Hippocampal formation (tissue), 2 donors: Measurements from ENCODE around the gene CD40.
"Not testable (repeated sequence)": the region's sequence is repeated elsewhere in the genome, so short reads cannot be mapped to it uniquely, and the experiment has no call there.

ENCODE experiments used
- DNase-seq, 2 donors: peaks; one replicate each; lab custom pipeline; 2025; lab: John Stamatoyannopoulos, UW

CD40 gene

DNA sequence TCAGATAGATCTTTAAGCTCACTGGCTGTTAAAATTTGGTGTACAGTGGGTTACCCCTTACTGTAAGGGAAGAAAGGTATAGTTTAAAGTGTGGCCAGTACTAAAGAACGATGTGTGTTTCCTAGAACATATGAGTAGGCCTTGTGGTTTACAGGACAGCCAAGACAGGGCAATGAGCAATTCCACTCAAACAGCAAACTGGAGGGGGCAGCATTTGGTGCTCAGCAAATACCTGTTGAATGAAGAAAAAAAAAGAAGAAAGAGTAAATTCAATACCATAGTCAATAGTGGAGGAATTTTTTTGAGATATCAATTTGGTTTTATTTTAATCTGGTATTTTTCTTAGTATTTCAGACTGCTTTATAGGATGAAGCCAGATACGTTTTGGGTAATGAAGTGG is 24.6 kb upstream of the CD40 start:
- DNase-seq: no peak

DNA sequence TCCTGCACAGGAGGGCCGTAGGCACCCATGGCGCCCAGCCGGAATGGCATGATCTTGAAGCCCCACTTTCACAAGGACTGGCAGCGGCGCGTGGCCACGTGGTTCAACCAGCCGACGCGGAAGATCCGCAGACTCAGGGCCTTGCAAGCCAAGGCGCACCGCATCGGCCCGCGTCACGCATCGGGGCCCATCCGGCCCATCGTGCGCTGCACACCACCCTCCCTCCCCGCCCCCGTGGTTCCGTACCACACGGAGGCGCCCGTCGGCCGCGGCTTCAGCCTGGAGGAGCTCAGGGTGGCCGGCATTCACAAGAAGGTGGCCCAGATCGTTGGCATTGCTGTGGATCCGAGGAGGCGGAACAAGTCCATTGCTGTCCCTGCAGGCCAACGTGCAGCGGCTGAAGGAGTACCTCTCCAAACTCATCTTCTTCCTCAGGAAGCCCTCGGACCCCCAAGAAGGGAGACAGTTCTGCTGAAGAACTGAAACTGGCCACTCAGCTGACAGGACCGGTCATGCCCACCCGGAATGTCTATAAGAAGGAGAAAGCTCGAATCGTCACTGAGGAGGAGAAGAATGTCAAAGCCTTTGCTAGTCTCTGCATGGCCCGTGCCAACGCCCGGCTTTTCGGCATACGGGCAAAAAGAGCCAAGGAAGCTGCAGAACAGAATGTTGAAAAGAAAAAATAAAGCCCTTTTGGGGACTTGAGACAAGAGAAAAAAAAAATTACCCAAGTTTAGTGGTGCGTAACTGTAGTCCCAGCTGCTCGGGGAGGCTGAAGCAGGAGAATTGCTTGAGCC is 18.4 kb upstream of the CD40 start:
- DNase-seq: peak in 1 of 2 donors; percentile 11

DNA sequence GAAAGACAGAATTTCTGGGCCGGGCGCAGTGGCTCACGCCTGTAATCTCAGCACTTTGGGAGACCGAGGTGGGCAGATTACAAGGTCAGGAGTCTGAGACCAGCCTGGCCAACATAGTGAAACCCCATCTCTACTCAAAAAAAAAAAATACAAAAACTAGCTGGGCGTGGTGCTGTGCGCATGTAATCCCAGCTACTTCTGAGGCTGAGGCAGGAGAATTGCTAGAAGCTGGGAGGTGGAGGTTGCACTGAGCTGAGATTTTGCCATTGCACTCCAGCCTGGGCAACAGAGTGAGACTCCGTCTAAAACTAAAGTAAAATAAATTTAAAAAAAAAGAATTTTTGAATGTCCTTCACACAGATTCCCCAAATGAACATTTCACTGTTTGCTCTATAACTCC is 17.7 kb upstream of the CD40 start:
- not testable (repeated sequence) for DNase-seq

DNA sequence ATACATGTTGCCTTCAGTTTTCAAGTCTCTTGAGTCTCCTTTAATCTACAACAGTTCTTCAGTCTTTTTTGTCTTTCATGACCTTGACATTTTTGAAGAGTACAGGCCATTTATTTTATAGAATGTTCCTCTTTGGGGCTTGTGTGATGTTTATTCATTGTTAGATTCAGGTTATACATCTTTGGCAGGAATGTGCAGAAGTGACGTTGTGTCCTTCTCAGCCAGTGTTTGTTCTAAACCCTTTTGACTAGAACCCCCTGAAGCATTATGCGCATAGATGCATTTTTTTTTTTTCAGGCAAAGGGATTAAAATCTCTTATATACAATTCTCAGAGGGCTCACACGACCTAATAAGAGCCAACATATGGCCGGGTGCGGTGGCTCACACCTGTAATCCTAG is 17.1 kb upstream of the CD40 start:
- no peak for DNase-seq

DNA sequence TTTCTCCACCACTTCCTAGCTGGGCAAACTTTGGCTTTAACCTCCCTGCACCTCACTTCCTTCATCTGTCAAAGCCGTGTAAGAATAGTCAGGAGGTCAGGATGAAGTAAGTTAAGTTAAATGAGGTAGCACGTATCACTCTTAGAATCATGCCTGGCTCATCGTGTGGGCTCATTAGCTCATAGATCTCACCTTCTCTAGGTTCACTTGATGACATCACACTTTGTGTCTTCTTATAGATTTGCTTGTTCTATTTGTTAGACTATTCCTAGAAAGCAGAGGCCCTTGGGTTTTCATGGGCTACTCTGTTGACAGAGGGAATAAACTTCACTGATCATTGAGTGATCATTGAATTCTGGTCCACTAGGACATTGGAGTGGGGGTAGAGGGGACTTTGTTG is 16.2 kb upstream of the CD40 start:
- no peak for DNase-seq

DNA sequence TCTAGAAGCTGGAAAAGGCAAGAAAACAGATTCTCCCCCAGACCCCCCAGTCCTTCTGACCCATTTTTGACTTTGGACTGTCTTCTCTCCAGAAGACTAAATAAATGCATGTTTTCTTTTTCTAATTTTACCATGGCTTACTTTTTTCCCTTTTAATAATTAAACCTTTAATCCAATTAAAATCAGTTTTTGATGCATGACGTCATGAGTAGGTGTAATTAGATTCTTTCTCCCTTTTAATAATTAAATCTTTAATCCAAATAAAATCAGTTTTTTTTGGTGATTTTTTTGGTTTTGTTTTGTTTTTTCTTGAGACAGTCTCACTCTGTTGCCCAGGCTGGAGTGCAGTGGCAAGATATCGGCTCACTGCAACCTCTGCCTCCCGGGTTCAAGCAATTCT is 15.2 kb upstream of the CD40 start:
- DNase-seq: no peak

DNA sequence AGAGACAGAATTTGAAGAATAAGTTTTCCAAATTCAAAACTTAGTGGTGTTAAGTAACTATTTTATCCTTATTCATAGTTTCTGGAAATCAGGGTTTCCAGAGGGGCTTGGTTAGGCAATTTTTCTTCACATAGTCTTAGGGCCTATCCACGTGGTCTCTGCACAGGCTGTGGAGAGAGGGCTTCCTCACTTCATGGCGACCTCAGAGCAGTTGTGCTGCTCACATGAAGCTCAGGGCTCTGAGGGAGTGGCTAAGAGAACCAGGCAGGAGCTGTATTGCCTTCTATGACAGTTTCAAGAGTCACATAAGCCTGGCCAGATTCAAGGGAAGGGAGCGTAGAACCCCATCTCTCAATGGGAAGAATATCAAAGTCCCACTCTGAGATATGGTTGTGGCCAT is 13.9 kb upstream of the CD40 start:
- DNase-seq: no peak

DNA sequence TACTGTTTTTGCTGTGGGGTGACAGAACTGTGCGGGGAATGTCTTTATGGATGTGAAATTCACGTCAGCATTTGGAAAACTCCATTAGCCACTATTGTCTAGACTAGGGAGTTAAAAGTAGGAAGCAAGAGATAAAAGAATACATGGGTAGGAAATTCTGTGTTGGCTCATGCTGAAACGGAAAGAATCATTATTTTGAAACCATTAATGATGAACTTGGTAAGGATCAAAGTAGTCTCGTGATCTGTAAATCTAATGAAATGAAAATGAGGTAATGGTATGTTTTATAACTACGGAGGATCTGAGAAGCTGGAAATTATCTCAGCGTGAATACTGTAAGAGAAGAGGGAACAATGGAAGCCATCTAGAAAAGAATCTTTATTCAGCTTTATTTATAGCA is 11.1 kb upstream of the CD40 start:
- no peak for DNase-seq

DNA sequence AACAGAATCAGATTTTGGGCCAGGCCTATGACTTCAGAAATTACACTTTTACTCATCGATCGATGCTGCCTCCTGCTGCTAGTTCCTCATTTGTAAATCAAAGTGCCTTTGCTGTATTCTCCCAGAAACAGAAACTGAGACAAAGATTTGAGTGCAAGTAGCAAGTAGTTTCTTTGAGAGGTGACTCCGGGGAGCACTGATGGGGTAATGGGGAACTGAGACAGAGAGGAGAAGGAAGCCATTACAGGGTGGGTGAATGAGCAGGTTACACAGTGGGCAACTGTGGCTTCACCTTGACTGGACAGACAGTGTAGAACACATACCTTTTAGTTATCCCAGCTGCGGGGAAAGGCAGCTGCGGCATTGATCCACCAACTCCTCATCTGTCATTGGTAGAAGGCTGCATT is 9.7 kb upstream of the CD40 start:
- DNase-seq: no peak

DNA sequence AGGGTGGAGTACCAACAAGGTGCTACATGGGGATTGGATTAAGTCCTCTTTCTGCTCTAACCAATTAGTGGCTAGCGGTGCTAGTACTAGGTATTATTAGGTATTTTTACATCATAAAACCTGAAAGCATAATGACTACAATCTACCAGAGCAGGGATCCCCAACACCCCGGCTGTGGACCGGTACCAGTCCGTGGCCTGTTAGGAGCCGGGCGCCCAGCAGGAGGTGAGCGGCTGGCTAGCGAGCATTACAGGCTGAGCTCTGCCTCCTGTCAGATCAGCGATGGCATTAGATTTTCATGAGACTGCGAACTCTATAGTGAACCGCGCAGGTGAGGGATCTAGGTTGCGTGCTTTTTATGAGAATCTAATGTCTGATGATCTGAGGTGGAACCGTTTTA is 9.1 kb upstream of the CD40 start:
- no peak for DNase-seq

DNA sequence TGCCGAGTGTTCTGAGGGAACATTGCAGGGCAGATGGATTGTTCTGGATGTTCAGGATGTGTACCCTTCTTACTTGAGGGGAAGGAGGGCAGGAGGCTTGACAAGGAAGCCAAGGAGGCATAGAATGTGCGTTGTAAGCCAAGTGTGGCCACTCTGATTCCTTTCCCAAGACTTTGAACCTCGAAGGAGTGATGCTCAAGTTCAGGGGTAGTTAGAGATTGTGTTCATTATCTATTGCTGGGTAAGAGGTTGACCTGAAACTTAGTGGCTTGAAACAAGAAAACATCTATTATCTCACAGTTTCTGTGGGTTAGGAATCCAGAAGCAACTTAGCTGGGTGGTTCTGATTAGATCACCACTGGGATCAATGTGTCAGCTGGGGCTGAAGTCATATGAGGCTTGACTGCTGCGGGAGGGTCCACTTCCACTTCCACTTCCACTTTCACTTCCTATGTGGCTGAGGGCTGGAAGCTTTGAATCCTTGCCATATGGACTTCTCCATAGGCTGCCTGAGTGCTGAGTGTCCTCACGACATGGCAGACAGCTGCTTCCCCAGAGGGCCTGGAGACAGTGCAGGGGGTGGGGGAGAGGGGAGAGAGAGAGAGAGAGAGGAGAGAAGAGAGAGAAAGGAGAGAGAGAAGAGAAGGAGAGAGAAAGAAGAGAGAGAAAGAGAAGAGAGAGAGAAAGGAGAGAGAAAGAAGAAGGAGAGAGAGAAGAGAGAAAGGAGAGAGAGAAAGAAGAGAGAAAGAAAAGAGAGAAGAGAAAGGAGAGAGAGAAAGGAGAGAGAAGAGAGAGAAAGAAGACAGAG is 6.9 kb upstream of the CD40 start:
- DNase-seq: peak; percentile 18 to 29

DNA sequence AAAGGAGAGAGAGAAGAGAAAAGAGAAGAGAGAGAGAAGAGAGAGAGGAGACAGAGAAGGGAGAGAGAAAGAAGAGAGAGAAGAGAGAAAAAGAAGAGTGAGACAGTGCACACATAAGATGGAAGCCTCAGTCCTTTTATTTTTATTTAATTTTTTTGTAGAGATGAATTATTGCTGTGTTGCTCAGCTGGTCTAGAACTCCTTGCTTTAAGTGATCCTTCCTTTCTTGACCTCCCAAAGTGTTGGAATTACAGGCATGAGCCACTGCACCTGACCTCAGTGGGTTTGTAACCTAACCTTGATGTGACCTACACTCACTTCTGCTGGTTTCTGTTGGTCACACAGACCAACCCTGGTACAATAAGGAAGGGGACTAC is 6.3 kb upstream of the CD40 start:
- DNase-seq: no peak

DNA sequence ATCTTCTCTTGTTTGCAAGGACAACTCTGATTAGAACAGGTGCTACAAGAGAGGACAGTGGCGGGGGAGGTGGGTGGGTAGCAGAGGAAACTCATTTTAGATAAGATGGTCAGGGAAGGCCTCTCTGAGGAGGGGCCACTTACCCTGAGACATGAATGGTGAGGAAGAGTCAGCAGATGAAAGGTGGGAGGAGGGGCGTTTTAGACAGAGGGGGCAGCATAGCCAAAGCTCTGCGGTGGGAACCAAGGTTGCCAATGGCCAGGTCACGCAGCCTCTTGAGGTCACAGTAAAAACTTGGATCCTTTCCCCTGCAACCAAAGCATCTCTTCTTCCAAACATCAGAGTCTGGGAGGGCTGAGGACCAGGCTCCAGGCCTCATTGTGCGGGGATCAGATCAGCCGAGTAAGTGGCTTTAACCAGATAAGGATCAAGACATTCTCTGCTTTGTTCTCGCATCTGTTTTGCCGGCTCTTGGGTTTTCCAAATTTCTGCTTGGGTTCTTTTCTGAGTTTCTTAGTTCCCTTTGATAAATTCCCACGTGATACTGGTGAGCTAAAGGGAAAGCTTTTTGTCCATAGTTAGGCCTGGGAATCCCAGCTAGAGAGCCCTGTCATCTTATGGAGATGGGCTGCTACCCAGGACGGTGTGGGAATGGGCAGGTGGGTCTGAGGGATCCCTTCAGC is 5.5 kb upstream of the CD40 start:
- DNase-seq: no peak

DNA sequence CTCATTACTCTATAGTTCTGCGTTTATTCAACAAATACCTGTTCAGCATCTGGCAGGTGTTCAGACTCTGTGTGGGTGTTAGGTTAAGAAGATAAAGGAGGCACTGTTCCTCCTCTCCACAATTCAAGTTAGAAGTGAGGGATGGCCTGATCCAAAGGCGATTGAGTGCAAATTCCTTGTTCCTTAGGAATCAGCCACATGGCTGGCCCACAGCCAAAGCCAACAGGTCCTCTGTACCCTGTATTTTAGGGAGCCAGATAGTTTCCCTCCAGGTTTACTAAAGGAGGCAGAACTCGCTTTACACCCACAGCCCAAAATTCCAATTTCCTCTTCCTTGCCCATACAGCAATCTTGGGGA is 5.0 kb upstream of the CD40 start:
- no peak for DNase-seq

DNA sequence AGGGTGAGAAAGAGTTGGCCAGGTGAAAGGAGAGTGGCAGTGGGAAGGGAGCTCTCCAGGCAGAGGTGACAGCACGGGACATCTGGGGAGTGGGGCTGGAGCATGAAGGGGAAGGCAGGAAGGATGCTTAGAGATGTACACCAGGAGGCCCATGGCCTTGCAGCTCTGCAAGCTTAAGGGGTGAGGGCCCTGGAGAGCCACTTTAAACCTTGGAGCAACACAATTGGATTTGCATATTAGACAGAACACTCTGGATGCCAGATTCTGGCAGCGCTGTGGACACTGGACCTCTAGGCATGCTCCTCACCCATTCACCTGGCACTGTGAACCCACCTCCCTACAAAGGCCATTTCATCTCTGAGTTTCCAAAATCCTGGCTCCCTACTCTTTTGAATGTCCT is 3.7 kb upstream of the CD40 start:
- no peak for DNase-seq

DNA sequence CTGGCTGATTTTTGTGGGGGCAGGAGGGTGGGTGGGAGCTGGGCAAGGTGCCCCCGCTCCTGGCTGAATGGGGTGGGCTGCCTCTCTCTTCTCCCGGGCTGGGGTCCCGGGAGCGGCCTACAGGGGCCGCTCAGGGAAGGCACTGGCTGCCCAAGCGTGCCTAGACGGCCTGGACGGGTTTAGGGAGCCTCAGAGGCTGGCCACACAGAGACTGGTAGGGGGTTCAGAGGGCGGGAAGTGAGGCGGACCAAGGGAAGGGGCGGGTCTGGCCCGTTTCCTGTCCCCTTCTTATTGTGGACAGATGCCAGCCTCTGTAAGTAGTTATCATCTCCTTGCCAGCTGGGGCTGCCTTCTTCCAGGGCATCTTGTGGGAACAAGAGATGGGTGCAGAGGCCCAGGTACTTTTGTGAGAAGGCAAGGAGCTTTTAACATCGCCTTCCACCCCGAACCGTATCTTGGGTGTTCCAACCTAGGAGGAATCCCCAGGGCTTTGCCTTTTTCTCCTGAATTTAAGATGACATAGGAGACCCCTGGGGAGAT is 437 bp downstream of the CD40 start:
- DNase-seq: no peak

DNA sequence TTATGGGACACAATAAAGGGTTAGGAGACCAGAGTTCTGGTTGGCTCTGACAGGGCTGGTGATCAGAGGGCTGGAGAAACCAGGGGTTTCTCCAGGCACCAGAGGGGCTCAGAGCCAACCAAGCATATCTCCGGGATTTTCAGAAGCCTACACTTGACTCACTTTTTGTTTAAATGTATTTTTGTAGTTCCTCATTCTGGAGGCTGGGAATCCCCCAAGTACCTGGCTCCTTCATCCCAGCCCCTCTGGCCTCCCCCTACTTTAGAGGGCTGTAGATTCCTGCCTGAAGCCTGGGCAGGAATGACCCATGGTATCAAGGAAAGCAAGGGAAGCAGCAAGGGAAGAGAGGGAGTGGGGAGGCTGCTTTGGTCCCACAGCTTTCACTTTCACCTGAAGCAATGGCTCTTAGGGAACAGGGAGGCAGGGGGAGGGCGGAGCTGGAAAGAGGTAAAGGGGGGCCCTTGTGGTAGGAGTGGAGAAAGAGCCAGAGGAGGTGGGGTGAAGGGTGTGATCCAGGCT is 973 bp downstream of the CD40 start:
- no peak for DNase-seq

DNA sequence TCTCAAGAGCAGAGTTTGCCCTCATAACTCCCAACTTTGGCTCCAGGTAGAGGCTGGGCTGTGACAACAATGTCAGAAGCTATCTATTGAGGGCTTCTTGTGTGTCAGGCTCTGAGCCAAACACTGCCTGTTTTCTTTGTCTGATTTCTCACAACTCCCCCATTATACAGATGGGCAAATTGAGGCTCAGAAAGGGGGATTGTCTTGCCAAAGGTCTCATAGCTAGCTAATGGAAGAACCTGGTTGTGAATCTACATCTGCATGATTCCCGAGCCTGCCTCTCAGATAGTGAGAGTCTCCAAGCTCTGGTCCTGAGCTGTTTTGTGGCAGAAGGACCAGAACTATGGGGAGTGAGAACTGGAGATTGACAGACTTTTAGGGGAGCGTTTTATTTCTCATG is 1.4 kb downstream of the CD40 start:
- no peak for DNase-seq

DNA sequence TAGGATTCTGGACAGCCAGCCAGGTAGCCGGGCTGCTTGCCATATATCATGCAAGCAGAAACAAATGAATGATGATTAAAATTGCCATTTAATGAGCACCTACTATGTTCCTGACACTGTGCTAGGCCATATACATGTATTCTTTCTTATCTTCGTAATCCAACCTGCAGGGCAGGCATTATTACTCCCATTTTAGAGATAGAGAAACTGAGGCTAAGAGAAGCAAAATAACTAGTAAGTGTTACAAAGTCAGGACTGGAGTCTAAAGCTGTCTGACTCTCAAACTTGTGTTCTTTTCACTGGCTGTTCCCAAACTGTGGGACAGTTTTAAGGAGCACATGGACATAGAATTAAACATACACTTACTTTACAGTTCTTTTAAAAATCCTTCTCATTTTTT is 2.0 kb downstream of the CD40 start:
- no peak for DNase-seq

DNA sequence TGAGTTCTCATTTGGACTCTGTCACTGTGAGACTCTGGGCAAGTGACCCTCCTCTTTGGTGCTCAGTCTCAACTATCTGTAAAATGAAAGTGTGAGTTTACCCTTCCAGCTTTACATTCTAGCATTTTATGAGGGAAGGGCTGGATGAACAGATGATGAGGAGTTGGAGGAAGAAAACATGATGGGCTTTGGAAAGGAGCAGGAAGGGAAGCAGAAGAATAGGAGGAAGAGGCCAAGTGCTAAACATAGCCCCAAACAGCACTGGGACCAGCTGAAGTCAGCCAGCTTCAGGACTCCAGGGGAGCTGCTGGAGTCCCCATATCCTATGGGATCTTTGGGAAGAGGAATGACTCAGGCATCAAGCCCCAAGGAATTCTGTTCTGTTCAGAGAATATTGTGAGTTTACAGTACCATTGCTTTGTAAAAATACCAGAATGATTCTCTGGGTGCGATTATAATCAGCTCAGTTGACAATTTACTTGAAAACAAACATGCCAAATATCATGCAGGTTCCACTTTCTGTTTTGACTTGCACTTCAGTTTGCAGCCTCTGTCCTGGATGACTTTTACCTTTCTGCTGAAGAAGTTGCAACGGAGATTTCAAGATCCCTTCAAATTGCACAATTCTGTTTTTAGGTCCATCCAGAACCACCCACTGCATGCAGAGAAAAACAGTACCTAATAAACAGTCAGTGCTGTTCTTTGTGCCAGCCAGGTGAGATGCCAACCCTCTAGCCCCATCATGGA is 3.2 kb downstream of the CD40 start:
- DNase-seq: no peak

DNA sequence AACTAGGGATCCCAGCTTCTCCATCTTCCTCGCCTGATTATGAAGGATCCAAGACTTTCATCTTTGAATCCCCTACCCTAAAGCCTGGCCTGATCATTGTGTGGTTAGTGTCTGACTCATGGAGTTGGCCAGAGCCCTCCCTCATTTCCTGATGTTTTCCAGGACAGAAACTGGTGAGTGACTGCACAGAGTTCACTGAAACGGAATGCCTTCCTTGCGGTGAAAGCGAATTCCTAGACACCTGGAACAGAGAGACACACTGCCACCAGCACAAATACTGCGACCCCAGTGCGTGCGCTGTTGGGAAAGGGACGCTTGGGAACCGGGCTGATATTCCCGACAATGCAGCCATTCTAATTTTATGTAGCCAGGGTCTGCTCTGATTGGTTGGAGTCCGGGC is 4.0 kb downstream of the CD40 start:
- DNase-seq: no peak
